Measurements from ENCODE around the gene AAMDC. TPM values are rescaled to one million over a fixed set of nuclear protein-coding genes. Genes with fewer than 3 reads are reported as not detected.

Gene AAMDC
- total RNA-seq, 1 experiment from 2014 or later: 15.7 TPM

DNA sequence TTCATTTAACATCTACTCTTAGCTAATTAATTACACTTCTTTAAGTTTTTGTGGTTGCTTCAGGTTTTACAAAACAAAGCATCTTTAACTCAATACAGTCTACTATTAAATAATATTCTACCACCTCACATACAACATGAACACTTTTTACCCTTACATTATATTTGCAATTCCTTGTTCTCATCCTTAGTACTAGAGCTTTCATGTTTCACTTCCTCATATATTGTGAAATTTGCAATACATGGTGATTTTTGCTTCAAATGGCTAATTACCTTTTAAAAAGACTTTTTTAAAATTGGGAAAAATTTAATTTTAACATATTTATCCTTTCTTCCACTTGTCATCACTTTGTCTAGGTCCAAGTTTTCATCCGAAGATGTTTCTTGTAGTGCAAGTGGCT is 37.9 kb upstream of the AAMDC start:
- ChIA-PET CTCF (no interaction called here), POLR2A (ENCODE audit: low non-redundant PET) (no interaction called here)
- TF ChIP-seq, protein P1, sequence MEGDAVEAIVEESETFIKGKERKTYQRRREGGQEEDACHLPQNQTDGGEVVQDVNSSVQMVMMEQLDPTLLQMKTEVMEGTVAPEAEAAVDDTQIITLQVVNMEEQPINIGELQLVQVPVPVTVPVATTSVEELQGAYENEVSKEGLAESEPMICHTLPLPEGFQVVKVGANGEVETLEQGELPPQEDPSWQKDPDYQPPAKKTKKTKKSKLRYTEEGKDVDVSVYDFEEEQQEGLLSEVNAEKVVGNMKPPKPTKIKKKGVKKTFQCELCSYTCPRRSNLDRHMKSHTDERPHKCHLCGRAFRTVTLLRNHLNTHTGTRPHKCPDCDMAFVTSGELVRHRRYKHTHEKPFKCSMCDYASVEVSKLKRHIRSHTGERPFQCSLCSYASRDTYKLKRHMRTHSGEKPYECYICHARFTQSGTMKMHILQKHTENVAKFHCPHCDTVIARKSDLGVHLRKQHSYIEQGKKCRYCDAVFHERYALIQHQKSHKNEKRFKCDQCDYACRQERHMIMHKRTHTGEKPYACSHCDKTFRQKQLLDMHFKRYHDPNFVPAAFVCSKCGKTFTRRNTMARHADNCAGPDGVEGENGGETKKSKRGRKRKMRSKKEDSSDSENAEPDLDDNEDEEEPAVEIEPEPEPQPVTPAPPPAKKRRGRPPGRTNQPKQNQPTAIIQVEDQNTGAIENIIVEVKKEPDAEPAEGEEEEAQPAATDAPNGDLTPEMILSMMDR (conservative IDR thresholded peaks at IDR 0.05; ENCODE audit: low read depth, low read length): no peak
- no peak for TF ChIP-seq EZH2 (IDR thresholded peaks at IDR 0.05; ENCODE audit: borderline replicate concordance, low read depth, low read length, poor library complexity, severe bottlenecking)
- Histone ChIP-seq H3K27ac (ENCODE audit: low read depth, low read length, poor library complexity, severe bottlenecking) (no peak overlapping the region), H3K36me3 (ENCODE audit: insufficient read depth, low read length, poor library complexity, severe bottlenecking) (no peaks in the 10 kb centered on the region), H3K4me1 (ENCODE audit: insufficient read depth, low read length, poor library complexity, severe bottlenecking) (peaks cover 5% of the 10 kb centered on the region), H3K27me3 (replicated peaks; ENCODE audit: insufficient read depth, low read depth, low read length, poor library complexity) (no peaks in the 10 kb centered on the region), H3K9me3 (ENCODE audit: low read depth, low read length, poor library complexity, severe bottlenecking) (no peaks in the 10 kb centered on the region), H3K4me3 (ENCODE audit: low read depth, low read length, poor library complexity, severe bottlenecking) (no peak overlapping the region)
- DNase-seq (ENCODE audit: low spot score): no peak
- intact Hi-C loops (cut with micrococcal nuclease; ENCODE audit: unreplicated experiment): no loop called here
- no TSS peak for BruUV-seq (replicated peaks)

DNA sequence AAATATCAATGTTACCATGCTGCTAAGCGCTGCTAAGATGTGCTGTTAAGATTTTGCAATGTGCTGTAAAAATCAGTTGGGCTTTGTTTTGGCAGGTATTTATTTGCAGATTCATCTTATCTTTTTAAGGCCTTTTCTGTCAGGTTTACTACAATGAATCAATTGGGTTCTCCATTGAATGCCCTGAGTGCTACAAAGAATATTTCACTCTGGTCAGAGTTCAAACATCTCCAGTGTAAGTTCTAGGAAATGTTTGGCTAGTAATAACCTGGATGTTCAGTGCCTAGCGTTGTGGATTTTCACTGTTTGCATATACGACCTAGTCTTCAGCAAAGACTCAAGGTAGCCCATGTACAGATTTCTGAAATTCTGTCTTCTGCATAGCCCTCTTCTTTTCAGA is 36.4 kb upstream of the AAMDC start:
- no TSS peak for BruUV-seq (replicated peaks)
- no peaks in the 10 kb centered on the region for H3K4me1 ChIP-seq (ENCODE audit: insufficient read depth, low read length, poor library complexity, severe bottlenecking)
- TF ChIP-seq, protein P1 (conservative IDR thresholded peaks at IDR 0.05; ENCODE audit: low read depth, low read length): no peak
- no peak for TF ChIP-seq EZH2 (IDR thresholded peaks at IDR 0.05; ENCODE audit: borderline replicate concordance, low read depth, low read length, poor library complexity, severe bottlenecking)
- H3K27ac ChIP-seq (ENCODE audit: low read depth, low read length, poor library complexity, severe bottlenecking): no peak overlapping the region
- ChIA-PET POLR2A (ENCODE audit: low non-redundant PET) (no interaction called here), CTCF (no interaction called here)
- intact Hi-C loops (cut with micrococcal nuclease; ENCODE audit: unreplicated experiment): no loop called here
- no peak overlapping the region for H3K4me3 ChIP-seq (ENCODE audit: low read depth, low read length, poor library complexity, severe bottlenecking)
- no peaks in the 10 kb centered on the region for H3K36me3 ChIP-seq (ENCODE audit: insufficient read depth, low read length, poor library complexity, severe bottlenecking)
- DNase-seq (ENCODE audit: low spot score): no peak
- H3K9me3 ChIP-seq (ENCODE audit: low read depth, low read length, poor library complexity, severe bottlenecking): no peaks in the 10 kb centered on the region
- no peaks in the 10 kb centered on the region for H3K27me3 ChIP-seq (replicated peaks; ENCODE audit: insufficient read depth, low read depth, low read length, poor library complexity)

DNA sequence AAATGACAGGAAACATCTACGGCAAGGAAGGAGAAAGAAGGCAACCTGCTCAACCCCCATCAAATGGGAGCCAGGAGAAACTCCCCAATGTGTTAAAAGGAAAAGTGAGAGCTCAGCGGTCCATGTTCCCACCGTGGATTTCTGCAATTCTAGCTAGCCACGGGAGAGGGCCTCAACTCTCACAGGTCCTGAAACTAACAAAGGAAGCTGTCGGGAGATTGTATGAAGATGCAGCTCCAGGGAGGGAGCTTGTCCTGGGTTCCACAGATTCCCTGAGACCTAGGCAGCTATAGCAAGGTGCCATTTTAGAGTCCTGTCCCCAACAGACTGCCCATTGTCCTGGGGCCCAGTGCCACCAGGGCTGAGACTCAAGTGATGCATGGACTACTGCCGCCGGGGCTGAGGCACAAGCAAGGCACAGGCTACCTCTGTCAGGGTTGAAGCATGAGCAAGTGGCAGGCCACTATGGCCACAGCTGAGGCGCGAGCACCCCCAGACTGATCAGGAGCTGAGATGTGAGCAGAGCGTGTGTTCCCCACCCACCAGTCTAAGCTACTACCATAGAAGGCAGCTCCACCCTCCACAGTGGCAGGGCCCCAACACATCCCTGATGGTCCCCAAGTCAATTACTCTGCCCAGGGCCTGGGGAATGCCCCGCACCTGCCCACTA is 31.7 kb upstream of the AAMDC start:
- Histone ChIP-seq H3K27me3 (replicated peaks; ENCODE audit: insufficient read depth, low read depth, low read length, poor library complexity) (no peaks in the 10 kb centered on the region), H3K9me3 (ENCODE audit: low read depth, low read length, poor library complexity, severe bottlenecking) (peaks cover 5% of the 10 kb centered on the region), H3K36me3 (ENCODE audit: insufficient read depth, low read length, poor library complexity, severe bottlenecking) (no peaks in the 10 kb centered on the region), H3K4me1 (ENCODE audit: insufficient read depth, low read length, poor library complexity, severe bottlenecking) (no peaks in the 10 kb centered on the region), H3K27ac (ENCODE audit: low read depth, low read length, poor library complexity, severe bottlenecking) (no peak overlapping the region), H3K4me3 (ENCODE audit: low read depth, low read length, poor library complexity, severe bottlenecking) (no peak overlapping the region)
- no peak for DNase-seq (ENCODE audit: low spot score)
- CTCF ChIA-PET: interaction anchor here (0.5 kb wide), 1 partner anchor 247 kb away, joined by 9 read pairs; no protein-coding TSS in a partner anchor
- POLR2A ChIA-PET (ENCODE audit: low non-redundant PET): no interaction called here
- no TSS peak for BruUV-seq (replicated peaks)
- TF ChIP-seq EZH2 (IDR thresholded peaks at IDR 0.05; ENCODE audit: borderline replicate concordance, low read depth, low read length, poor library complexity, severe bottlenecking): no peak
- TF ChIP-seq, protein P1 (conservative IDR thresholded peaks at IDR 0.05; ENCODE audit: low read depth, low read length): no peak
- intact Hi-C loops (cut with micrococcal nuclease; ENCODE audit: unreplicated experiment): no loop called here
